Measurements from ENCODE around the gene TM4SF1.
"Not testable (repeated sequence)": the region's sequence is repeated elsewhere in the genome, so short reads cannot be mapped to it uniquely, and the experiment has no call there.

Gene TM4SF1

DNA sequence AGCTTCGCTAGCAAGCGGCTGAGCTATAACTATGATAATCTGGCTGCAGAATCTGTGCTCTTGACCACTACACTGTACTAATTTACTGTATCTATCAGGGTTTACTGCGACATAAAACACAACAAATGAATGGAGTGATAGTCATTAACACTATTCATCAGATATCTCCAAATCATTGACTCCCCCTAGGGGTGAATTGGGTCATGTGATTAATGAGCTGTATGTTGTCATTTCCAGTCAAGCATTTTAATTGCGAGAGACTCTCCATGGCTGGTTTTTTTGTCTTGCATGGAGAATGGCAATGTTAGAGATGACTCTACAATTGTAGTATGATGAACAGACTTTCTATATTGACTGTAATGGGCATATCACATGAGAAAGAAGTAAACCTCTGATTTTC, 33.5 kb downstream of the TM4SF1 start:
- no peak for DNase-seq (ENCODE audit: low spot score)

DNA sequence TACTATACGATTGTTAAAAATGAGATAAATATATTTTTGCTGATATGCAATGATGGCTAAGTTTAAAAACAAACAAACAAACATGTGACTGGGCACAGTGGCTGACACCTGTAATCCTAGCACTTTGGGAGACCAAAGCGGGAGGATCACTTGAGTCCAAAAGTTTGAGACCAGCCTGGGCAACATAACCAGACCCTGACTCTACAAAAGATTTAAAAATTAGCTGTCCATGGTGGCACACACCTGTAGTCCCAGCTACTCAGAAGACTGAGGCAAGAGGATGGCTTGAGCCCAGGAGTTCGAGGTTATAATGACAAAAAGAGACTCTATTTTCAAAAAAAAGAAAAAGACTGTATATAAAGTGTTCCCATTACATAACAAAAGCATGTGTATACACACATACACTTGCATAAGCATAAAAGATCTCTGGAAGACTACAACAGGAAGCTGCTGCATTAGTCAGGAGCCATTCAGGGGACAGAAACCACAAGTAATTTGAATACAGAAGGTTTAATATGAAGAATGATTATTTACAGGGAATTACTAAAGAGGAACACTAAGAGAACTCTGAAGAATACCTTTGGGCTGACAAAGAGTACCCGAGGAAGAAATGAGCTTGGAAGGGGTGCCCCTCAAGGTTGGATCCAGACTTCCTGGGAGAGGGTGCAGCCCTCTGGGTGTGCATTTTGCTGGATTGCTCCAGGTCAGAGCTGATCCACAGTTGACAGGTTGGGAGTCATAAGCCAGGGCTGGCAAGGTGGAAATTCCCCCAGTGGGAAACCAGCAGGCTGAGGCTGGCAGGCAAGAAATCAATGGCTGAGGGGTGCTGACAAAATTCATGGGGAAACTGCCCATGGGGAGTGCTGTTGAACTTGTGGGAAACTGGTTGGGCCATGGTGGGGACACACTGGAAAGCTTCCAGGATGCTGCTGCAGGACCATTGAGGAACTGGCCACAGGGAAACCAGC, 34.8 kb downstream of the TM4SF1 start:
- no peak for DNase-seq (ENCODE audit: low spot score)

DNA sequence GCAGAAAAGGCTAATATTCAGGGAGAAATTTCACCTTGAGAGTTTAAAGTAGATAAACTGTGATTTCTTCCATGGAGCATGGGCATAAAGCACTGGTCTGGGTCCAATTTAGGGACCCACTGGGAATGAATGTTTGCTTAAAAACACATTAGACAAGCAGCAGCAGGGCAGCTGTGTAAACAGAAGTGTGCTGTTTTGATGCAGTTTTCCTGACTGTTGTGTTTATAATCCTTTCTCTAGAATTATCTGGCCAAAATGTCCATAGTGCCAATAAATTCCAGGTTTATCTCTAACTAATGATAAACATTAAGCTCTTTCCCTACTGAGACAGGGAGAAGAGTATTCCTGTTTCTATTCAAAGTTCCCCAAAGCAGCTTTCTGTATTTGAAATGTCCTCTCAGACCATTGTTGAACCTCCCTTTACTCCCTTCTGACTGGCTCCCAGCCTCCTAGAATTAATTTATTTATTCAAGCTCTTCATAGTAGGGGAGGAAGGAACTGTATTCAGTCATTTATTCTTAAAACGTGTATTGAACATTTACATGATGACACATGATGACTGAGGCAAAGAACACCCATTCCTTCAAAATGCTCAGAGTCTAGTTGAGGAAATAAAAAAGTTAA, 37.0 kb downstream of the TM4SF1 start:
- DNase-seq (ENCODE audit: low spot score), result no peak

DNA sequence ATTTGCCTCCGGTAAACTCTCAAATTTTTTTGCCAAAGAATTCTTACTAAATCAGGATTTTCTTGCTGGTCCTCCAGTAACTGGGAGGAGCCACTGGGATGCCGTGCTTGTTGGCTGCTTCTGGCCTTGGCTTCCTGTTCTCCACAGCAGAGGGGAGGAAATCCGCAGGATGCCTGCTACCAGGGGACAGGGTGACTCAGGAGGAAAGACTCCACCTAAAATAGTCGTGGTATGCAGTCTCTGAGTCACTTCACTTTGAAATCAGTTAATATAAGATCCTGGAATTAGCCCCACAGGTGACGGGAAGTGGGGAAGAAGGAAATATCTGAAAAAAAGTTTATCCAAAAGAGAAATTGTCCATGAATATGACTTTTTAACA, 37.5 kb downstream of the TM4SF1 start:
- no peak for DNase-seq (ENCODE audit: low spot score)

DNA sequence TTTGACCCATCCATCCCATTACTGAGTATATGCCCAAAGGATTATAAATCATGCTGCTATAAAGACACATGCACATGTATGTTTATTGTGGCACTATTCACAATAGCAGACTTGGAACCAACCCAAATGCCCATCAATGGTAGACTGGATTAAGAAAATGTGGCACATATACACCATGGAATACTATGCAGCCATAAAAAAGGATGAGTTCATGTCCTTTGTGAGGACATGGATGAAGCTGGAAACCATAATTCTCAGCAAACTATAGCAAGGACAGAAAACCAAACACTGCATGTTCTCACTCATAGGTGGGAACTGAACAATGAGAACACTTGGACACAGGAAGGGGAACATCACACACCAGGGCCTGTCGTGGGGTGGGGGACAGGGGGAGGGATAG, 40.0 kb downstream of the TM4SF1 start:
- DNase-seq (ENCODE audit: low spot score), result not testable (repeated sequence)

DNA sequence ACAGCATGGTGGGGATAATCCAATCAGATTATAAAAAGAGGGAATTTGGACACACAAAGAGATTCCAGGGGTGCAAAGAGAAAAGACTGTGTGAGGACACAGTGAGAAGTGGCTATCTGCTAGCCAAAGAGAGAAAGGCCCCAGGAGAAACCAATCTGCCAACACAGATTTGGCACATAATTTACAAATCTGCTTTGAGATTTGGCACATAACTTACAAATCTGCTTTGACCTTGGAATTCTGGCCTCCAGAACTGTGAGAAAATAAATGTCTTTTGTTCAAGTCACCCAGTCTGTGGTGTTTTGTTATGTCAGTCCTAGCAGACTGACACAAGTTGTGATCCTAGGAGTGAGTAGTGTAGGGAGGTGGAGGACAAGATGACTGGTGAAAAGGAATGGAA, 40.5 kb downstream of the TM4SF1 start:
- no peak for DNase-seq (ENCODE audit: low spot score)

DNA sequence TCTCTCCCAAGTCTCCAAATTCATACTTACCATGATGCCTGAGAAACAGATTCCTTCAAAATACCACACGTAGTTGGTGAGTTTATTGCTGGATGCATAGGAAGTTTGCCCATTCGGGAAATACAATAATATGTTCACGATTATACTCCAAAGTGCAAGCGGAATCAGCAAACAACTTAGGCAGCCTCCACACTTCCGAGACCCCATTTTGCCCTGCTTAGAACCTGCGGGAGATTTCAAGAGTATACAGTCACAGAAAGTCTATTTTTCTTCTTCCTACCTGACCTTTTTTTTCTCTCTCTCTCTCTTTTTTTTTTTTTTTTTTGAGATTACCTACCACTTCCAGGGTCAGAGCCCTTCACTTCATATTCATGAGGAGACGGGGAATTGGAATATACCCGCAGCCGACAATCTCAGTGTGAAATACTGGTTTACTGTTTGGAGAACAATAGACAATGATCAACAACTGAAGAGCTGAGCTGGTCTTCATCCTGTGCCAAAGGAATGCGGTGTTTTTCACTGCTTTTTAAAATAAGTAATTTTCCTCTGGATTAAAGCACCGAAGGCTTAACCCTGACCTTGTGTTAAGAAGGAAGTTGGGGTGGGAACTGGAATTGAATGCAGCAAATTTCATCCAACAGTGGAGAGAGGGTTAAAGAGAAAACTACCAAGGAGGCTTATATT, 44.1 kb downstream of the TM4SF1 start, which contains the start of gene TM4SF18:
Gene TM4SF18 (minus strand): TSS at position 461 of the 684 bp plus-strand sequence. CDS start 254 bp downstream, at position 207.
- no peak for DNase-seq (ENCODE audit: low spot score)

DNA sequence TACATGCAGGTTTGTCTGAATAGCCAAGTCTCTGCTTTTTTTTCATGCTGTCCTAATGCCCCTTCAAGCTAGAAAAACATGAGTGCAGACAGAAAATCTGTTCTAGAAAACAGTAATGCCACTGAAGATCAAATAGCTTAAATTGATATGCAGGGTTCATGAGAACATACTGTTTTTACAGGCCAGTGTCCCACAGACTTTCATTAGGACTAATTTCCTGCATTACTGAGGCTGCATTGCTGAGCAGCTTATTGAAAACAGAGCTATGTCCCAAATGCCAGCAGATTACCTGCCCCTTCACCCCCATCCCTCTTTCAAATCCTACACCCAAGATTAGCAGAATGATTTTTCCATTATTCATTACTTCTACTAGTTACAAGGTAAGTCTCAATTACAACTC, 44.7 kb downstream of the TM4SF1 start:
- DNase-seq (ENCODE audit: low spot score), result no peak

DNA sequence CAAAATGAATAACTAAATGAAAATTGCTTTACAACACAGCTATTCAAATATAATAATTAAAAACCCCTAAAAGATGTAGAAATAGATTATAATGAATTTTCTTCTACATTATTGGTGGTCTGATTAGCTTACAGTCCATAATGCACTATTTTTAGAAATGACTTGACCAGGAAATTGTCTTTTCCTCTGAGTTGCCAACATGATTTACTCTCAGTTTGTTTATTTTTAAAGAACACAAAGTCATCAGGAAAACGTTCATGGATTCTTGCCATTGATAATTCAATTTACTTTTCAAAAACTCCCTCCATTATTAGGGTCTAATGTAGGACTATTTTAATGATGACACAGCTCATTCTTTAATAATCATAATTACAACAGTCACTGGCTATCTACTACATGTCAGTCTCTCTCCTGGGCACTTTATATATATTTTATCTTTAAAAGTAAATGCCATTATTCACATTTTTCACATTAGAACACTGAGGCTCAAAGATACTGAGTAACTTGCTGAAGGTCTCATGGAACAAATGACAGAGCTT, 45.2 kb downstream of the TM4SF1 start:
- no peak for DNase-seq (ENCODE audit: low spot score)

DNA sequence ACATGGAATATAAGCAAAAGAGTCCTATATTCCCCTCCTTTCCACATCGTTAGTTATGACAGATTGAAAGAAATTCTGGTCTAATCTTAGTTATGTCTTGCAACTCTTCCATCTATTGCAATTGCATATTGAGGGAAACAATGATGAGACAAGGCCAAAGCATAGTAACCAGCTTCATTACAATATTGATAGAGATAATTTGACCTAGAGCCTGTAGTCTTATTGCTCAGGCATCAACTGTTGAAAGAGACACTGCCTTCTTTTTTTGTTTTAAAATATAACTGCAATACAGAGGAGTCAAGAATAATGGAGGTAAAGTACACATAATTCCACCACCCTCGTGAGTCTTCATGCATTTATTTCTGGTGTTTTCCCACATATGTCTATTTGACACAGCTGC, 46.1 kb downstream of the TM4SF1 start:
- DNase-seq (ENCODE audit: low spot score), result no peak

DNA sequence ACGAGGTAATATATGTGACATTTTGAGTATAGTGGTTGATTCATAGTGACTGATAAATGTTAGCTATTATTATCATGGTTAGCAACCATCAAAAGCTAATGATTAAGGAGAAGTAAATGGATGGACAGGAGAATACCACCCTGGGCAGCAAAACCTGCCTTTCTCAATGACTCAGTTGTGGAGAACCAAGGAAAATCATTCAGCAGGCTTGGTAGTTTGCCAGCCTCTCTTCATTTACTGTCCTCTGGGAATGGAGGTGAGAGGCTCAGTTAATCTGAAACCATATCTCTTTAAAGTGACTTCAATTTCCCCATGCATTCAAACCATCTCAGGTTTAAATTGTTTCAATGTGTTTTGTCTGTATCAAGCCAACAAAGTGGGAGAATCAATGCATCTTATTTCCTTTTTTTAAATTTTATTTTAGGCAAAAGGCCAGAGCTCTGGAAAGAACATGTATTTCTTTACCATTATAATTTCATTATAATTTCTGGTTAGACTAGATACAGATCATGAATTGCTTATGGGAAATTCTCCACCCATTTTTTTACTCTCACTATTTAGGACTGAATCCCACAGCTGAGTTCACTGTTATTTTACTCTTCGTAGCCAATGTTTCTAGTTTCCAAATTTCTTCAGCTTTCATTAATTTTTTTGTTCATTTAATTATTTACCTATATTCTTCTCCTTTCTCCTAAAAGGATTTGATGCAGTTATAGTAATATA, 46.7 kb downstream of the TM4SF1 start:
- no peak for DNase-seq (ENCODE audit: low spot score)

DNA sequence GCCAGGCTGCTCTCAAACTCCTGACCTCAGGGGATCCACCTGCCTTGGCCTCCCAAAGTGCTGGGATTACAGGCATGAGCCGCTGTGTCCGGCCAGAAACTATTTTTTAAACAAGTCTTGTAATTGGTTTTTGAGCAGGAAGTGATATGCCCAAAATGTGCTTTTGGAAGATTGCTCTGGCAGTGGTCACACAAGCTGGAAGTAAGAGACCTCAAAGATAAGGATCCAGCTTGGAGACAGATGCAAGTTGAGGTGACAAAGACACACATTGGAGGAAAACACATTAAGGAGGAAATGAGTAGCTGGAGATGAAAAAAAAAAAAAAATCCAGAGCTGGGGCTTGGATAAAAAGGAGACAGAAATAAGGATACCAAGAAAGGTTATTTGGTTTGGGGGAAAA, 50.3 kb downstream of the TM4SF1 start:
- DNase-seq (ENCODE audit: low spot score), result no peak

DNA sequence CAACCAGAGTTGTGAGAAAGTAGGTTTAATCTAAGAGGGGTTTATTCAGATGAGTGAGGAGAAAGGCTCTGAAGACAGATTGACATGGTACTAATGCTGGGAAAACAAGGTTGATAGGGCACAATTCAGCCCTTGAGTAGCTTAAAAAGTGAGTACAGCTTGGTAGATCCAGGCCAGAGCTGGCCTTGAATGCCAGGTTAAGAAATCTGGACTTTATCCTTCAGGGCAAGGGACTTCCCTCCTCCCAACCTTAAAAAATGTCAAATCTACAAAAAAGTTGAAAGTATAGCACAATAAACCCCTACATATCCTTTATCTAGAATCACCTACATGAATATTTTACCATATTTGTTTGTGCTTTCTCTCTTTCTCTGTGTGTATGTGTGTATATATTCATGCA, 51.9 kb downstream of the TM4SF1 start:
- no peak for DNase-seq (ENCODE audit: low spot score)

DNA sequence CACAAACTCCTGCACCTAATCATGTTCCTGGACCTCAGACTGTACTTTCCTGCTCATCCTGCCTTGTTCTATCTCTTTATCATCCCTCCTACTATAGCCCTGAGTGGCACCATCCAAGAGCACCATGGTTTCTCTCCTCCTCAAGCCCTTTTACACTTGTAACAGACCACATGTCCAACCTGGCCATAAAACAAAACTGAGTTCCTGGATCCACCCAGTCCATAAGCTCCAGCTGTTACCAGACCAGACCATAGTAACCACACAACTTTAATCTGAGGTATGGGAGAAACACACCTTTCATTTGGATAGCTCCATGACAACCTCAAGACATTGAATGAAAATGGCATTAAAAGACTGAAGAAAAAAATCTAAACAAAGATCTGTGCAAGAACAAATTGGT, 53.1 kb downstream of the TM4SF1 start:
- DNase-seq (ENCODE audit: low spot score), result no peak

DNA sequence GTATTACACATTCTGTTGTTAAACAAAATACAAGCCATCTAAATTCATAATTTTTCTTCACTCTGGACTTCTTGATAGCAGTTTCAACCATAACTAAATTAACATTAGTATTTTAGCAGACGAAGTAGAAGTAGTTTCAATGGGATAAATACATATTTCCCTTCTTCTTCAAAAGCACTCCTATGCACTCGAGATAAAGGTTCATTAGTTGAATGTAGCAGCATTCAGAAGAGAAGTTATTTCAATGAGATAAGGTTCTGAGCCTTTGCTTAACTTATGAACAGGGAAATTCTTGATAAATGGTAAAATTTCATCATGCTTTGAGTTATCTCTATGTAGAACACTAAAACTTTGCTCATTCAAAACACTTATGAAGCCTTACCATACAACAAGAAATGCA, 55.8 kb downstream of the TM4SF1 start:
- DNase-seq (ENCODE audit: low spot score), result no peak

DNA sequence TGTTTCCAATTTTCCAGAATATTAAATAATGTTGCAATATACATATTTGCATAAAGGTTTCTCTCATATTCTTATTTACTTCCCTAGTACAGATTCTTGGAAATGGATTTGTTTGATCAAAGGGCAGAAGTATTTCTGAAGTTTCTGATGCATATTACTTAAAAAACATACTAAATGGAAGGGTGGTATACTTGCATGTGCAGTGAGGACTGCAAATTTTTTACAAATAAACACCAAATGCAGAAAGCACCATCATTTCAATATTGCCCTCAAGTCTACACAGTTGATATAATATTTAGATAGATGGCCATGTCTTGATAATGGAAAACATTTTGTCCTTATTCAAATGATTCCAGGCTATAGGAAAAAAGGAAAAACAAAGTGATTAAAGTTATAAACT, 56.3 kb downstream of the TM4SF1 start:
- DNase-seq (ENCODE audit: low spot score), result no peak

DNA sequence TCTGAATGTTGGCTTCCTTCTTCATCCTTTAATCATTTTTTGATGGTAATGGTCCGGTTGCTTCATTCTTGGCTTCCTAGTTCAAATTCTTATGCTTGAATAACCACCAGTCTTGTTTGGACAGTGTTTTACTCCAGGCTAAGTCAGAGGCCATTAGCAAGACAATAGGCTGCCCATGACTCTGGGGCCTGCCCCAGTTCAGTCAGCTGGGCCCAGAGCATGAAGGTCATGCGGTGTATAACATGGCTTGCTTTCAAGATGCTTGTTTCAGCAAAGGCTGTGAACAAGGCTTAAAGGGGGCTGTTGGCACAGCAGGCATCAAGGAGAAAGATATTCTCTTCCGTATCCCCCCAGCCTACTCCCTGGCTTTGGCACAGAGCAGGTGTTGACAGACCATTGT, 57.7 kb downstream of the TM4SF1 start:
- DNase-seq (ENCODE audit: low spot score), result no peak
